Islet of Langerhans (tissue), 1 donor: ENCODE results near the gene TGM1.

Experiments
- FAIRE-seq: peaks from one replicate; lab custom pipeline; 2011; peaks lifted over from hg19 to GRCh38; lab: Jason Lieb, UNC

TGM1 gene

DNA sequence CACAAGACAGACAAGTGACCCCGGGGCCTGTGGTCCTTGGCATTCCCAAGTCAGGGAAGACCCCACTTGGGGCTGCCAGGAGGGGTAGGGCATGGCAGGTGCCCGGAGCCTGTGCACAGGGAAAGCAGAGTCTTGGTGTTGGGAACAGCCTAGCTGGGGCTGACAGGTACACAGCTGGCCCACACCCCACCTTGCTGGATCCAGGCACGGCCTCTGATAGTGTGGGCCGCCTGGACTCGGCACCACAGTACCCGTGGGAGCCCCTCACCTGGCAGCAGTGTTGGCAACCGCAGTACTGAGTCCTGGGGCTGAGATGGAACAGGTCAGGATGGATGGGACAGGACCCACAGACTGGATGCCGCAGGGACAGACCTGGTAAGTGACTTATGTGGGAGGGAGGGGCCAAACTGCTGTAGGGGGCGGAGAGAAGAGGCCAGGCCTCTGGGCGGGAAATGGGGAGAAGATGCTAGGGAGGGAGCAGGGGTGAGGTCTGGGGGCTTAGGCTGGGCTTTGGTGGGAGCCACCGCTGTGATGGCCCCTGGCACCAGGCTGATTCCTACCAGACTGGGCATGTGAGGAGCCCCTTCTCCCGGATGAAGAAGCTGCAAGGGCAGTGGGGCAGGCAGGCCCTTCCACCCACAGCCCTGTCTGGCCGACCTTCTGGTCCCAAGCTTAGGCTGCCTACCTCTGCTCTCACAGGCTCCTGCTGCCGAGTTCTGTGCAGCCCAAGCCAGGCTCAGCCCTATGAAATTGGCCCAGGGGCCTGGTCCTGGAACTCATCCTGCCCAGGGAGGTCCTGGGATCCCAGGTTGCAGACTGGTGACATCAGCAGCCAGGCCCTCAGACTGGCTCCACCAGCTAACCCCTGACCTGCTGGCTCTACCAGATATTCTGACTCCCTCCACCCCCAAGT lies at the start of gene TGM1:
TSS of gene TGM1 (minus strand) at position 357 of the 913 bp plus-strand sequence. CDS start 825 bp downstream, outside the sequence.
- FAIRE-seq, result no peak

DNA sequence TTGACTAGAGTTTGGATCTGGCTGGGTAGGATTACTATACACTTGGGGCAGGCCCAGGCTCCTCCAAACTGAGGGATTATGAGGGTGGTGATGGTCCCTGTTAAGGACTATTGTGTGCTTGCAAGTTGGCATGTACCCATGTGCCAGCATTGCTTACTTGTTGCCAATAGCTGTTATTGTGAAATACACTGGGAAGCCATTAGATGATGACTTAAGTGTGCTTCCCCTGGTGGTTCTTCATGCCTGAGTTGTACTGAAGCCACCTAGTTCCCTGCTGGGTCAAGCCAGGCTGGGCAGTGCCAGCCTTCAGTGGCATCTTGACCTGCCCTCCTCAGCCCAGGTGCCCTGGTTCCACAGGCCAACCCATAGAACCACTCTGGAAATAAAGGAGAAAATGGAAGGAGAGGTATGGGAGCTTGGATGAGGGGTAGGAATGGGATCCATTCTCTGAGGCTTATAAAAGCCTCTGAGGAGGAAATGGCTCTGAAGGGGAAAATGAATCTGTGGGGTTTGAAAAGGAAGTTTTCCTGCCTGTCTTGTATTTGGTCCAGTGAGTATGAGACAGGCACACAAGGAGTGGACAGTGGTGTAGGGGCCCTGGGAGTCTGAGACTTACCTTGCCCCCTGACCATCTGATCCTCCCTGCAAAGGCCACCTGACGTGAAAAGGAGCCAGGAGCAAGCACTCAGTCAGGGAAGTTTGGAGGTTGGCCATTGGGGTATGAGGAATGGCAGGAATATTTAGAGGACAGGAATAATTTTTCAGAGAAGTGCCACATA lies 49.0 kb upstream of the TGM1 start:
- no peak for FAIRE-seq

DNA sequence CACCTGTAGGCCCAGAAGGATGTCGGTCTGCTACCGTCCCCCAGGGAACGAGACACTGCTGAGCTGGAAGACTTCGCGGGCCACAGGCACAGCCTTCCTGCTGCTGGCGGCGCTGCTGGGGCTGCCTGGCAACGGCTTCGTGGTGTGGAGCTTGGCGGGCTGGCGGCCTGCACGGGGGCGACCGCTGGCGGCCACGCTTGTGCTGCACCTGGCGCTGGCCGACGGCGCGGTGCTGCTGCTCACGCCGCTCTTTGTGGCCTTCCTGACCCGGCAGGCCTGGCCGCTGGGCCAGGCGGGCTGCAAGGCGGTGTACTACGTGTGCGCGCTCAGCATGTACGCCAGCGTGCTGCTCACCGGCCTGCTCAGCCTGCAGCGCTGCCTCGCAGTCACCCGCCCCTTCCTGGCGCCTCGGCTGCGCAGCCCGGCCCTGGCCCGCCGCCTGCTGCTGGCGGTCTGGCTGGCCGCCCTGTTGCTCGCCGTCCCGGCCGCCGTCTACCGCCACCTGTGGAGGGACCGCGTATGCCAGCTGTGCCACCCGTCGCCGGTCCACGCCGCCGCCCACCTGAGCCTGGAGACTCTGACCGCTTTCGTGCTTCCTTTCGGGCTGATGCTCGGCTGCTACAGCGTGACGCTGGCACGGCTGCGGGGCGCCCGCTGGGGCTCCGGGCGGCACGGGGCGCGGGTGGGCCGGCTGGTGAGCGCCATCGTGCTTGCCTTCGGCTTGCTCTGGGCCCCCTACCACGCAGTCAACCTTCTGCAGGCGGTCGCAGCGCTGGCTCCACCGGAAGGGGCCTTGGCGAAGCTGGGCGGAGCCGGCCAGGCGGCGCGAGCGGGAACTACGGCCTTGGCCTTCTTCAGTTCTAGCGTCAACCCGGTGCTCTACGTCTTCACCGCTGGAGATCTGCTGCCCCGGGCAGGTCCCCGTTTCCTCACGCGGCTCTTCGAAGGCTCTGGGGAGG lies 47.9 kb upstream of the TGM1 start, which contains the start of gene LTB4R:
TSS of gene LTB4R (plus strand) at position 857 of the 959 bp plus-strand sequence. CDS start 4,150 bp downstream, outside the sequence.
- no peak for FAIRE-seq

DNA sequence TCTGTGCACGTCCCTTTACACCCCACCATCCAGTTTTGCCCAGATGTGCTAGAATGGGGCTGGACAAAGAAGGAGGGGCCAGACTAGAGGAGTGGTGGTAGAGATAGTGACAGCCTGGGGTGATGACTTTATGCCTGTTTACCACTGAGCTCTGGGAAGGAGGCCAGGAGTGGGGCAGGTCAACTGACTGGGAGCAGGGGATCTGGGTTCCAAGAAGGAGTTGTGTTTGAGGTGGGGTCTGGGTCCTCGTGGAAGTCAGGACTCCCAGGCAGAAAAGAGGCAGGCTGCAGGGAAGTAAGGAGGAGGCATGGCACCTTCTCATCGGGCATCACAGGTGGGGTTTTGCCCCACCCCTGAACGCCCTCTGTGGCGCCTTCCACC lies 47.3 kb upstream of the TGM1 start:
- FAIRE-seq, result no peak

DNA sequence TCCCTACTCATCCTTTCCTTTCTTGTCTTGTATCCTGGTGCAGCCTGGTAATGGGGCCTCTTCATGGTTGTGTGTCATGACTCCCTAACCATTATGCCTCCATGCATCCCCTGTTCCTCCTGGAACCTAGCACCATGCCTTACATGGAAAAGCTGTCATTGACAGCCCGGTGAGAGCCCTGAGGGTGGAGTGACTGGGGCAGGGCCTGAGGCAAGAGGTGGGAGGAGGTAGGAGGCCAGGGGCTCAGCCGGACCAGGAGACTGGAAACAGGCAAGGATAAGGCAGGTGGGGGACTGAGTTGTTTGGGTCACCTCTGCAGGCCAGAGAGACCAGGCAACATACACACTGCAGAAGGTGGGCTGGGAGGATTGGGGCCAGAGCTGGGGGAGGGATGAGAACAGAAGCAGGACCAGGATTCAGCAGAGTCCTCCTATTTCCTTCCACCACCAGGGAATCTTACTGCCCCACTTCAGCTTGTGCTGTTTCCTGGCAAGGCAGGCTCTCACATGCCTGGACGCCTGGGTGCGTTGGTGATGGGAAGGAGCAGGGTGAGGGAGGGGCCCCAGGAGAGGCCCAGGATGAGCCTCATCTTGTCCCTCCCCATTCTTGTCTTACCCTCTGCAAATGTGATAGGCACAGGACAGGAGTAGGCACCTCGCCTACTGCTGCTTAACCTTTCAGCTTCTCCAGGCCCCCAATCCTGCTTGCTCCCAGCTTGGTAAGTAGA lies 46.7 kb upstream of the TGM1 start, which contains the start of gene LTB4R2:
TSS of gene LTB4R2 (plus strand) at position 603 of the 727 bp plus-strand sequence. CDS start 525 bp downstream, outside the sequence.
- no peak for FAIRE-seq

DNA sequence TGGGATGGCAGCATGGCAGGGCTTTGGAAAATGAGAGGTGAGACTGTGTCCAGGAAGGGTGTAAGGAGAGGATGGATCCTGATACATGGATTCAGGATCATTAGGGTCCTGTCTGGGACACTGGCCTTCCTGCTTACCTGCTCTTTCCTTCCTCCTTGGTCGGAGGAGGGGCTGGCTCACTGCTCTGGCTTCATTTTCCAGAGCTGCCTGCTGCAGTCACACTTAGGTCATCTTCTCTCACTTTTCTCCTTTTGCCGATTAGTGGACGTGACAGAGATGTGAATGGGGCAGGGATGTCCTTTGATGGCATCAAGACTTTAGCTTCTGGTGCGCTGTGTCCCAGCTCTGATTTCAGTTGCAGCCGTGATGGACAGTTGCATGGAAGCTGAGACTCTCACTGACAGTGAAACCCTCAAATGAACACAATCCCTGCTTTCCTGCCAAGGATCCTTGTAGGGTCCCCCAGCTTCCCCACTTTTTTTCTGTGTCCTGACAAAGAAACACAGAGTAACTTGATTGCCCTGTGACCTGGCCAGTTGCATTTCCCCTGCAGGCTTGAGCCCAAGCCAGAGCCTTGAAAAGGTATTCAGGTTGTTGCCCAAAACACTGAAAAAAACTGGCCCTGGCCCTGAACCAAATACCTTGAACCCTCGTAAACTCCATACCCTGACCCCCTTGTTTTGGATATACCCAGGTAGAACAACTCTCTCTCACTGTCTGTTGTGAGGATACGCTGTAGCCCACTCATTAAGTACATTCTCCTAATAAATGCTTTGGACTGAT lies 45.6 kb upstream of the TGM1 start:
- no peak for FAIRE-seq

DNA sequence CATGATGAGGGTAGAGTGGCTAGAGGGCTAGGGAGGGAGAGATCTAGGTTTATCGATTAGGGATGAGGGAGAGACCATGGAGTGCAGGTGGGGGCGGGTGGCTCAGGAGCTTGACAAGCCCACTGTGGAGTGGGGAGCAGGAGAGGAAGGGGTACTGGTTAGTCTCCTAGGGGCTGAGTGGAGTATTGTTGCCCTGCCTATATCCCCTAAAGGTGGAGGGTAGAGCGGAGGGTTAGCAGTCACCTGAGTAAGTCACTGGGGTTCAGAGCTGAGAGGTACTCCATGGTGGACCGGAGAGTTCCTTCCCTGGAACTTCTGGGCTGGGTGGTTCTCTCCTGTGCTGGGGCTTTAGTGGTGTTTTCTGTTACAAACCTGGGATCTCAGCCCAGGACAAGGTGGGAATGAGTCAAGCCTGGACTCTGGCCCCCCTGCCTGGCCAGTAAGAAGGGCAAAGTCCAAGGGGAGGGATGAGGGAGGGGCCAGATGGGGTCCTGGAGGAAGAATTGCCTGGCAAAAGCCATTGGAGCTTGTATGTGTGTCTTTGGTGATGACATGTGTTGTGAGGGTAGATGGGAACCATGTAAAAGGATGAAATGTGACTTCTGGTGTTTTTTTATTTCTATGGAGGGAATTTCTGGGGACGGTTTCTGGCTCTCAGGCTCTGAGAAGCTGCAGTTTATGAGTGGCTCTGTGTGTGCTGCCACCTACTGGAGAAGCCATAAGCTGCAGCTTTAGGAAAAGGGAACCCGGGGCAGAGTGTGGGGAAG lies 44.8 kb upstream of the TGM1 start, which contains the start of gene CIDEB:
TSS of gene CIDEB (minus strand) at position 403 of the 767 bp plus-strand sequence. CDS start at position 284, 119 bp downstream.
- FAIRE-seq, result no peak

DNA sequence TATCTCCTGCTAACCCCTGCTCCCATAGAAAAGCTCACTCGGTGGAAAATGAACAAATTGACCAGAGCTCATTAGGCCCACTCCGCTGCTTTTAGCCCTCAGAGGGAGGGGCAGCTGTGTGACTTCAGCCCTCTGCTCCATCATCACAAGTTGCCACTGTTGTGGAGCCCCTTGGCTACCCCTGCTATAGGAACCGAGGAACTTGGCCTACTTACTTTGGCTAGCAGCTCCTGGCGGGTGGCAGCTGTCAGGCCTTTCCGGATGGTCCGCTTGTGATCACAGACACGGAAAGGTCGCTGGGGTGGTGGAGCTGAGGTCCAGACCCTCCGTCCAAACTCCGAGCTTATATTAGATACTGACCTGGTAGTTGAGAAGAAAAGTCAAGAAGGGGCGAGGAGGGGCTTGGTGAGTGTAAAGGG lies 44.2 kb upstream of the TGM1 start:
- no peak for FAIRE-seq

DNA sequence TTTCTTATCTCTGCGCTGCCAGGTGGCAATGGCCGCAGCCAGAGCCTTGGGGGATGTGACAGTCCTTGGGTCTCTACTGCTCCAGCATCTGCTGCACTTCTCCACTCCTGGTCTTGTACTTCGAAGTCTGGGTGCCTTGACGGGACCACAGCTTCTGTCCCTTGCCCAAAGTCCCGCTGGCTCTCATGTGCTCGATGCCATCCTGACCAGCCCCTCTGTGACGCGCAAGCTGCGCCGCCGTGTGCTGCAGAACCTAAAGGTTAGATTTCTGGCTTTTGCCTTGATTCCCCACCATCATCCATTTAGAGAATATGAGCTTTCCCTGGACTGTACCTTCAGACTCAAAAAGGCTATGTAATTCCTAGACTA lies 41.0 kb upstream of the TGM1 start:
- no peak for FAIRE-seq

DNA sequence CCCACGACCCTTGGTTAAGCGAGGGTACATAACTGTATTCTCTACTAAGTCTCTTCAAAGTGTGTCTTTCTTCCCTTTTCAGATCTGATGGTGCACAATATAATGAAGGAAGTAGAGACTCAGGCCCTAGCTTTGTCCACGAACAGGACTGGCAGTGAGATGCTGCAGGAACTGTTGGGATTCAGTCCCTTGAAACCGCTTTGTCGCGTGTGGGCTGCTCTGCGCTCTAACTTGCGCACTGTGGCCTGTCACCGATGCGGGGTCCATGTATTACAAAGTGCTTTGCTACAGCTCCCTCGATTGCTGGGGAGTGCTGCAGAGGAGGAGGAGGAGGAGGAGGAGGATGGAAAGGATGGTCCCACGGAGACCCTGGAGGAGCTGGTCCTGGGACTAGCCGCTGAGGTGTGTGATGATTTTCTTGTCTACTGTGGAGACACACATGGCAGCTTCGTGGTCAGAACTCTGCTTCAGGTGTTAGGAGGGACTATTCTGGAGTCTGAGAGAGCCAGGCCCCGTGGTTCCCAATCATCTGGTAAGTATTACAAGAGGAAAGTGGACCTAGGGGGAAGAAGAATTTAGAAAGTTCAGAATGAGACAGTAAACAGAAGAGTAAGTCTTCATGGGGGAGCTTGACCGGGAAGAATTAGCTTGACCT lies 37.5 kb upstream of the TGM1 start:
- no peak for FAIRE-seq

DNA sequence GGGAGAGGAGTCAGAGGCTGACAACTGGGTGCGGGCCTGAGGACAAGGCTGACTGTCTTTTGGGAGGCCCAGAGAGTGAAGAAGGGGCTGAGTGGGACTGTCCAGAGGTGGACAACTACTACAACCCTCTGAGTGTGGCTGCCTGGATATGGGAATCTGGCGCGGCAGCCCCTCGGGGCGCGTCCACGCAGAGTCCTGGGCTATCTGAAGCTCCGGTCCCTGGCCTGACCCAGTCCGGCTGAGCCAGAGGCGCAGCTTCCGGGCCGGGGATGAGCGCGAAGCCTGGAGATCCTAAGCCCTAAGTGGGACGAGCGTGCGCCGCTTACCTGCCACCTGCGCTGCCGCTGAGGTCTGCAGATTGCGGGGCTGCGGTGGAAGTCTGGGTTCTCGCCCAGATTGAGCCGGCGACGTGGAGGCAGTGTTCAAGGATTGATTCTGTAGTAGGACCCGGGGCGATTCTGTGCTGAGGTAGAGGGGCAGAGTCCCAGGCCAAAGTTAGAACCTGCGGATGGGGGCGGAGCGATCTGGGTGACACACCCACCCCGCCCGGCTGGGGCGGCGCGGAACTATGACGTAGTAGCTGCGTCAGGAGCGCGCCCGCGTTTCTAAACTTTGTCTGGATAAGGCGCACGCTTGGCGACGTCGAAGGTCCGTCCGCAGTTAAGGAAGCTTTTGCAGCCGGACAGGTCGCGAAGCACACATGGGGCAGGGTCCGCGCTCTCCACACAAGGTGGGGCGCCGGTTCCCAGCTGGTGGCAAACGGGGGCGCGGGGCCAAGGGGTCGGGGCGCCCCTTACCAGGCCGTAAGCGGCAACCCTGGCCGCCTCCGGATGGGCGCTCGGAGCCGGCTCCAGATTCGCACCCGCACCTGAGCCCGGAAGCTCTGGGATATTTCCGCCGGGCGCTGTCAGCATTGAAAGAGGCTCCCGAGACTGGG lies 36.5 kb upstream of the TGM1 start, which contains the start of the genes DHRS1 and NOP9:
TSS of gene DHRS1 (minus strand) at position 526 of the 937 bp plus-strand sequence. CDS start 674 bp downstream, outside the sequence.
TSS of gene NOP9 (plus strand) at position 596 of the 937 bp plus-strand sequence. CDS start at position 701, 105 bp downstream.
- no peak for FAIRE-seq

DNA sequence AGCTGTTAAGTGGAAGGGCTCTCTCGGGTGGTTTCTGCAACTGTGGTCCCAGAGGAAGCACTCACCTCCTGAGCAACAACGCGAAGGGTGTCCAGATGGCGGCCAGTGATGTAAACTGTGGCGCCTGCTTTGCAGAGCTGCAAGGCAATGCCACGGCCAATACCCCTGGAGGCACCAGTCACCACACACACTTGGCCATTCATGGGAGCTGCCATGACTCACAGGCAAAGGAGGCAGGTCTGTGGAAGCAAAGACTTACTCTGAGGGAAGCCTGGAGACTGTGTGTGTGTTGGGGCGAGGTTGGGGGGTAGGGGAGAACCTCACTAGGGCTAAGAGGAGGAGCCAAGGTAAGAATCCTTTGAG lies 35.9 kb upstream of the TGM1 start:
- FAIRE-seq, result no peak

DNA sequence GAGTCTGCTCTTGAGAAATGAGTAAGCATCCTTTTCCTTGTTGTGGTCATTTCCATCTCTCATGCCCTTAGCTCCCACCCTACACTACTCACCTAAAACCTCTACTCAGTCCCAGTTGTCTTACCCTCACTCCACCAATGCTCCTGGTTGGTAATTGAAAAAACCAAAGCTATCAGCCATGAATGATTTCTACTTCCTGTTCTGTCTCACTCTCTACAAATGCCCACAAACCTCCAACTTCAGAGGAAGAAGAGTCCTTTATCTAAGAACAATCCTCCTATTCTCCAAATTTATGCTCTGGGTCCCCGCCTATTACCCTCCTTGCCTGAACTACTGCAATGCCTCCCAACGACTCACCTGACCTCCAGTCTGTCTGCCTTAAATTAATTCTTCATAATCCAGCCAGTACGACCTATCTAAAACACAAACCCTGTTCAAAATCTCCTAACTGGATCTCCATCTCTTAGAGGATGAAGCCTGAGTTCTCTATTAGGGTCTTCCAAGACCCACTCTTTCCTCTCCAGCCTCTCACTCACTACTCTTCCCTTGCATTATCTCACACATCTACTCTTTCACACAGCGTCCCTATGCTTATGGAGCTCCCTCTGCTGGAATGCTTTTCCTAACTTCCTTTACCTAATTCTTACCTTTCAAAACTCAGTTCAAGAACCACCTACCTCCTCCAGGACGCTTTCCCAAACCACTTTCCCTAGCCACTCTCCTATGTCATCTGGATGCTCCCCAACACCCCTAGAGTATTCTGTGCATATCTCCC lies 34.4 kb upstream of the TGM1 start:
- FAIRE-seq, result no peak

DNA sequence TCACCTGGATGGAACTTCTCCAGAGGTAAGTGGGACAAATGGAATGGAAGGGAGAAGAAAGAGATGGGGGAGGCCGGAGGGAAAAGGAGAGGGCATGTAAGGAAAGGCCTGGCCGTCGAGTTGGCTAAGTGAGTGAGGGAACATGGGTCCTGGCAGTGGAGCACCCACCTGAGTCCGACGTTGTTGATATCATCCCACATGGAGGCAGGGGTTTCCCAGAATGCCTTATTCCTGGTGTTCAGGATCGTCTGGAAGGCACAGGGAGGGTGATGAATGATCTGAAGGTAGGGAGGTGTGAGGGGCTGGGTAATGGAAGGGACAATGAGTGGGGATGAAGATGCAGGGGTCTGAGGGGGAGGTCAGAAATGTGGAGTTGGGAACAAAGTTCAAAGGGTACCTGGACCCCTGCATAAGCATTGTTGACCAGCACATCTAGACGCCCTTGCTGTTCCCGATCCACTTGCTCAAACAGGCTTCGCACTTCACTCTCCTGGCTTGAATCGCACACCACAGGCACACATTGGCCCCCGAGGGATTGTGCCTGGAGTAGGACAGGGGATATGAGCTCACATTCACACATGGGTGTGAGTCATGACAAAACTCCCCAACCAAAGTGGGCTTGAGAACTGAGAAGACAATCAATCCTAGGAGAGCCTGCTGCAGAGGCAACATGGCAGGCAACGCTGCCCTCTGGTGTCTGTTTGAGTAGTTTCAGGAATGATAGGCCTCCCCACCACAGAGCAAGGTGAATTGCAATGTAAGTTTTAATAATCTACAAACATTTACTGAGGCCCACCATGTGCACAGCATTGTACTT lies 33.6 kb upstream of the TGM1 start:
- FAIRE-seq, result no peak

DNA sequence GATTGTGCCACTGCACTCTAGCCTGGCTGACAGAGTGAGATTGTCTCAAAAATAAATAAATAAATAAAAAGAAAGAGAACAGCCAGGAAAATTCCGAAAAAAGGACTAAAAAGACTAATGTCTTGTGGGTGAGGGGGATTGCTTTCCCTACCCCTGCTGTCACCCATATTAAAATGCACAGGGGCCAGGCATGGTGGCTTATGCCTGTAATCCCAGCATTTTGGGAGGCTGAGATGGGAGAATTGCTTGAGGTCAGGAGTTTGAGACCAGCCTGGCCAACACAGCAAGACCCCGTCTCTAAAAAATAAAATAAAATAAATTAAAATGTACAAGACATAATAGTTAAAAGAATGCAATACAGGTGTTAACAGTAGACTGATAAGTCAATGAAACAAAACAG lies 30.5 kb upstream of the TGM1 start:
- no peak for FAIRE-seq
